Vagina (tissue), 2 donors: ENCODE results near the gene MFNG. TPM values are rescaled to one million over a fixed set of nuclear protein-coding genes. Genes with fewer than 3 reads are reported as not detected.

ENCODE experiments used
- DNase-seq, 2 donors: peaks; one replicate each; pipeline ENCODE4 v3.0.0-alpha.2; 2017; ENCODE audit errors: extremely low spot score in 2 of 2
- H3K27ac ChIP-seq: fragments of 200-600 bp; sonication (generic); one replicate; pipeline ENCODE4 v1.5.1; 2019
- H3K27me3 ChIP-seq: fragments of 200-600 bp; sonication (generic); one replicate; pipeline ENCODE4 v1.5.1; 2019
- H3K36me3 ChIP-seq, 2 donors: fragments of 200-600 bp; sonication (generic); one replicate each; pipeline ENCODE4 v1.5.1; 2017 to 2019
- H3K4me1 ChIP-seq: fragments of 200-600 bp; sonication (generic); one replicate; pipeline ENCODE4 v1.5.1; 2019
- H3K4me3 ChIP-seq, 2 donors: fragments of 200-600 bp; sonication (generic); 1 replicate in 1 of 2; 2 replicates in 1 of 2; pipeline ENCODE4 v1.5.1; 2016 to 2019
- H3K9me3 ChIP-seq: fragments of 200-600 bp; sonication (generic); one replicate; pipeline ENCODE4 v1.5.1; 2019
- POLR2A ChIP-seq, 2 donors: fragments of 450-650 bp; IDR thresholded peaks; one replicate each; pipeline ENCODE4 v1.6.1; 2017; ENCODE audit warnings: antibody characterized with exemption in 2 of 2, mild to moderate bottlenecking in 2 of 2, moderate library complexity in 2 of 2
- POLR2AphosphoS5 ChIP-seq, 2 donors: sonication (generic); formaldehyde crosslinking; IDR thresholded peaks; one replicate each; pipeline ENCODE4 v1.9.0; 2017; ENCODE audit warnings: antibody characterized with exemption in 2 of 2, mild to moderate bottlenecking in 2 of 2, low read depth in 1 of 2; ENCODE audit not compliant: insufficient read depth in 1 of 2
- intact Hi-C: fragments of 100-400 bp; cut with DNase I; formaldehyde crosslinking; loops from one replicate; pipeline ENCODE4 v1.15.1; 2023
- total RNA-seq: library from RNA; depleted of rRNA; stranded (reverse); fragments of >200 nt; gene quantifications from one replicate; pipeline ENCODE4 v1.2.3, GENCODE V29; 2016
- TF ChIP-seq, protein P1 (sequence below), 3 experiments: fragments of 450-650 bp in 2 of 3; fragments of 200-600 bp in 1 of 3; sonication (generic) in 1 of 3; IDR thresholded peaks; one replicate each; pipeline ENCODE4 v1.5.1; 2017 to 2019; ENCODE audit warnings: antibody characterized with exemption in 3 of 3, mild to moderate bottlenecking in 2 of 3, moderate library complexity in 2 of 3

The MFNG gene
- total RNA-seq, 1 donor from 2014 or later, result 15.2 TPM

DNA sequence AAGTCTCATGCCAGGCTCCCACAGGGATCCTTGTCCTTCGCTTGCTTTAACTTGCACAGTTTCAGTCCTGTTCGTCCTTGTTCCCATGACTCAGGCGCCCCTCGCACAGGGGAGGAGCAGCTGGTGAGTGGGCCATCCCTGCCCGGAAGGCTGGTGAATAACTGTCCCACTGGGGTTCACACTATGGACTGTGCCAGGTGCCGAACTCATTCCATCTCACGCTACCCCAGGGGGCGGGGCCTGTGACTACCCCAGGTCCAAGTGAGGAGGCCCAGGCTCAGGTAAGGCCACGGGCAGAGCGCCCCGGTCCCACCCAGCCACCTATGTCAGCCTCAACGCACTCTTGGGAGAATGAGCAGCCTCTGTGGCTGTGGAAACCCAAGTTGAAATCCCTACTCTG is 40.2 kb upstream of the MFNG start:
- TF ChIP-seq POLR2AphosphoS5 (IDR thresholded peaks at IDR 0.05; ENCODE audit: insufficient read depth in 1 of 2, low read depth in 1 of 2), result no peak
- no peak for TF ChIP-seq POLR2A (IDR thresholded peaks at IDR 0.05)
- TF ChIP-seq, protein P1, sequence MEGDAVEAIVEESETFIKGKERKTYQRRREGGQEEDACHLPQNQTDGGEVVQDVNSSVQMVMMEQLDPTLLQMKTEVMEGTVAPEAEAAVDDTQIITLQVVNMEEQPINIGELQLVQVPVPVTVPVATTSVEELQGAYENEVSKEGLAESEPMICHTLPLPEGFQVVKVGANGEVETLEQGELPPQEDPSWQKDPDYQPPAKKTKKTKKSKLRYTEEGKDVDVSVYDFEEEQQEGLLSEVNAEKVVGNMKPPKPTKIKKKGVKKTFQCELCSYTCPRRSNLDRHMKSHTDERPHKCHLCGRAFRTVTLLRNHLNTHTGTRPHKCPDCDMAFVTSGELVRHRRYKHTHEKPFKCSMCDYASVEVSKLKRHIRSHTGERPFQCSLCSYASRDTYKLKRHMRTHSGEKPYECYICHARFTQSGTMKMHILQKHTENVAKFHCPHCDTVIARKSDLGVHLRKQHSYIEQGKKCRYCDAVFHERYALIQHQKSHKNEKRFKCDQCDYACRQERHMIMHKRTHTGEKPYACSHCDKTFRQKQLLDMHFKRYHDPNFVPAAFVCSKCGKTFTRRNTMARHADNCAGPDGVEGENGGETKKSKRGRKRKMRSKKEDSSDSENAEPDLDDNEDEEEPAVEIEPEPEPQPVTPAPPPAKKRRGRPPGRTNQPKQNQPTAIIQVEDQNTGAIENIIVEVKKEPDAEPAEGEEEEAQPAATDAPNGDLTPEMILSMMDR (IDR thresholded peaks at IDR 0.05), result no peak
- H3K27ac ChIP-seq, result no peak overlapping the region
- DNase-seq, result no peak
- H3K4me1 ChIP-seq, result peaks cover 15% of the 10 kb centered on the region
- intact Hi-C loops, result no loop called here
- no peaks in the 10 kb centered on the region for H3K27me3 ChIP-seq
- no peaks in the 10 kb centered on the region for H3K9me3 ChIP-seq
- H3K36me3 ChIP-seq, result no peaks in the 10 kb centered on the region
- no peak overlapping the region for H3K4me3 ChIP-seq

DNA sequence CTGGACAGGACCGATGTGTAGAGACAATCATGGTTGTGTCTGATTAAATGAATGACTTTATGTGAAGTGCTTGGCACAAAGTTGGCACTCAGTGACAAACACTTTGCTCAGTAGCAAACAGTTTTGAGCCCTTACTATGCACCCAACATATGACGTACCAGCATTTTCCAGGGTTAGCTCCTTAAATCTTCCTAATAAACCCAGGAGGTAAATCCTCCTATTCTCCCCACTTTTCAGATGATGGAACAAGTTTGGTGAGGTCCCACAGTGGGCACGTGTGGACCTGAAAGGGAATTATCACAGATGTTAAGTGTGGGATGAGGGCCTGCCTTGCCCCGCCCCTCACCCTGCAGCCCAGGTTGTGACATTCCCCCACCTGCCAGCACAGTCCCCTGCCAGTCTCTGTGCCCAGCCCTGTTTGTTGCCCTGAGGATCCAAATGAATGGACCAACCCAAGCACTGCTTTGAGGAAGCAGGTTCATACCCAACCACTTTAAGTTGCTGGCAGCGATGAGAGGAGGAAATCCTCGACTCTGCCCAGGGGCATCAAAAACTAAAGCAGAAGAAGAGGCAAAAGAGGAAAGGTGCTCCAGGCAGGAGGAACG is 39.7 kb upstream of the MFNG start:
- intact Hi-C loops, result no loop called here
- H3K36me3 ChIP-seq, result no peaks in the 10 kb centered on the region
- no peak for DNase-seq
- no peaks in the 10 kb centered on the region for H3K27me3 ChIP-seq
- H3K27ac ChIP-seq, result no peak overlapping the region
- TF ChIP-seq POLR2A (IDR thresholded peaks at IDR 0.05) (no peak), POLR2AphosphoS5 (IDR thresholded peaks at IDR 0.05; ENCODE audit: insufficient read depth in 1 of 2, low read depth in 1 of 2) (no peak)
- TF ChIP-seq, protein P1 (IDR thresholded peaks at IDR 0.05), result no peak
- peaks cover 15% of the 10 kb centered on the region for H3K4me1 ChIP-seq
- H3K4me3 ChIP-seq, result no peak overlapping the region
- H3K9me3 ChIP-seq, result no peaks in the 10 kb centered on the region

DNA sequence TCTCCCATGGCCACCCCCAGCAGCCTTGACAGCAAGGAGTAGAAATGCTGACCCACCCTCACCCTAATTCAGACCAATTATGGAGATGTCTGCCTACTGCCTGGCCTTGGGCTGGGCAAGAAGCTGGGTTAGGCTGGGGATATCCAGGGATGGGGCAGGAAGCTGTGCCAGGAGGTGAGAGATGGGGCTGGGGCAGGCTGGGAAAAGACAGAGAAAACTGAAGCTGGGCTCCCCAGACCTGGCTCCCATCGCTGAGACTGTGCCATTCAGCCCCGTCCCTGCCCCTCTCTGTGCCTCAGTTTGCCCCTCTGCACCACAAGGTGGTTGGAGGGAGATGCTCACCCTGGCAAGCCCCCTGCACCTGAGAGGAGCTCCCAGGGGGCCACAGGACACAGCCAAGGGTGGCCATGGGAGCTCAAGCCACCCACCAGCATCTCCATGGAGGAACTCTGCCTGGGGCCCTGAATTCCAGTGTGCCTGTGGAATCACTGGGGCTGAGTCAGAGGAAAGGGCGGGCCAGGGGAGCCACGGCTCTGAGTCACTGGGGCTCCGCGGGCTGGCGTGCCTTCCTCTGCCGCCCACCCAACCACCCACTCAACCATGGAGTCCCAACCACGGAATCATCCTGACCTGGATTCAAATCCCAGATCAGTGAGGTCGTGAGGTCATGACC is 39.0 kb upstream of the MFNG start:
- Histone ChIP-seq H3K27me3 (no peaks in the 10 kb centered on the region), H3K4me3 (no peak overlapping the region), H3K27ac (no peak overlapping the region), H3K4me1 (peaks cover 15% of the 10 kb centered on the region), H3K36me3 (no peaks in the 10 kb centered on the region), H3K9me3 (no peaks in the 10 kb centered on the region)
- no peak for DNase-seq
- TF ChIP-seq, protein P1 (IDR thresholded peaks at IDR 0.05), result no peak
- TF ChIP-seq POLR2A (IDR thresholded peaks at IDR 0.05) (no peak), POLR2AphosphoS5 (IDR thresholded peaks at IDR 0.05; ENCODE audit: insufficient read depth in 1 of 2, low read depth in 1 of 2) (peak in 1 of 2 donors; percentile 11)
- intact Hi-C loops, result no loop called here

DNA sequence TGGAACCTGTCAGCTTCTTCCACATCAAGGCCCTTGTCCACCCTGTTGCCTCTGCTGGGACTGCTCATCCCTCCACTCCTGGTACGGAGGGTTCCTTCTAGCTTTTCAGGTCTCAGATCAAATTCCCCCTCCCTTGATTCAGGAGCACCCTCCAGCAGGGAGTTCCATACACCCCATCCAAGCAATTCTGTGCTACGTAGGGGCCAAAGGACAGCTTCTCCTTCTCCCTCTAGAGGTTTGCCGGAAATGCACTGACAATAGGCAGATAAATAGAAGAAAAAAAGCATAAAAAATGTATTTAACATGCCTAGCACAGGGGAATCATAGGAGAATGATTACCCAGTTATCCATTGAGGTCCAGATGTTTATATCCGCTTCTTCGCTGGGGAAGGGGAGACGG is 36.3 kb upstream of the MFNG start:
- intact Hi-C loops, result no loop called here
- TF ChIP-seq POLR2A (IDR thresholded peaks at IDR 0.05) (no peak), POLR2AphosphoS5 (IDR thresholded peaks at IDR 0.05; ENCODE audit: insufficient read depth in 1 of 2, low read depth in 1 of 2) (no peak)
- TF ChIP-seq, protein P1 (IDR thresholded peaks at IDR 0.05), result no peak
- Histone ChIP-seq H3K4me1 (peaks cover 32% of the 10 kb centered on the region), H3K4me3 (no peak overlapping the region), H3K27ac (no peak overlapping the region), H3K36me3 (no peaks in the 10 kb centered on the region), H3K27me3 (no peaks in the 10 kb centered on the region), H3K9me3 (no peaks in the 10 kb centered on the region)
- no peak for DNase-seq

DNA sequence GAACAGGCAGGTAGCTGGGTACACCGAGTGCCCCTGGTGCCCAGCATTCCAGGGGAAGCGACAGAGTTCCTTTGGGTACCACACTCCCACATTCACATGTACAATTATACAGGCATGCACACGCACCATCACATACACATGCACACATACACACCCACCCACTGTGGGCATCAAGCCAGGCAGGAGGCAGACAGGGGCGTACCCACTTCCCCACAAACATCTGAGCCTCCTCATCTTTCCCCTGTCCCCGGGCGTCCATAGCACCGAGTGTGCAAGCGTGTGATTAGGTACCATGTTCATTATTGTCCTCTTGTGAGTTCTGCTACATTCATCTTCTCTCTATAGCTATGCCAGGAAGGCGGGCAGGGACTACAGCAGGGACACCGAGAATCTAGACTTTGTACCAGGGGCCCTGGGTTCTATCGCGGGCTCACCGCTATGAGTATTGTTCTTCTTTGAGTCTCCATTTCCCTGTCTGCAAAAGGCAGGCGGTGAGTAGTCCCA is 35.1 kb upstream of the MFNG start:
- DNase-seq, result no peak
- no peaks in the 10 kb centered on the region for H3K9me3 ChIP-seq
- peaks cover 32% of the 10 kb centered on the region for H3K4me1 ChIP-seq
- no peak overlapping the region for H3K27ac ChIP-seq
- intact Hi-C loops, result no loop called here
- no peaks in the 10 kb centered on the region for H3K27me3 ChIP-seq
- no peaks in the 10 kb centered on the region for H3K36me3 ChIP-seq
- H3K4me3 ChIP-seq, result no peak overlapping the region
- TF ChIP-seq, protein P1 (IDR thresholded peaks at IDR 0.05), result no peak
- TF ChIP-seq POLR2A (IDR thresholded peaks at IDR 0.05) (no peak), POLR2AphosphoS5 (IDR thresholded peaks at IDR 0.05; ENCODE audit: insufficient read depth in 1 of 2, low read depth in 1 of 2) (no peak)
